HEK293 (cell line): Measurements from ENCODE around the gene CHST12.

Source experiments
- CTCF ChIA-PET: fragments of 350-600 bp; formaldehyde crosslinking; extraction: SDS; loops from one replicate; lab custom pipeline; 2021; ENCODE audit warnings: antibody characterized with exemption; lab: Yijun Ruan, JAX
- POLR2A ChIA-PET: fragments of 300-600 bp; formaldehyde crosslinking; extraction: SDS; loops from one replicate; lab custom pipeline; 2020; ENCODE audit warnings: antibody characterized with exemption, inconsistent platforms; lab: Yijun Ruan, JAX
- H3K27ac ChIP-seq: fragments of 200-500 bp; sonication (Bioruptor generic); 2 replicates; pipeline ENCODE4 v1.5.1; 2014; ENCODE audit warnings: low read depth, low read length, control low read depth, inconsistent platforms; ENCODE audit errors: extremely low read depth
- H3K36me3 ChIP-seq, 2 experiments: fragments of 200-500 bp in 1 of 2; sonication (Bioruptor generic) in 1 of 2; 1 replicate in 1 of 2; 2 replicates in 1 of 2; pipeline ENCODE4 v1.5.1; 2014 to 2017; ENCODE audit warnings: inconsistent platforms in 2 of 2, low read length in 2 of 2; ENCODE audit not compliant: control insufficient read depth in 2 of 2, insufficient read depth in 1 of 2
- H3K4me1 ChIP-seq: fragments of 200-500 bp; sonication (Bioruptor generic); 2 replicates; pipeline ENCODE4 v1.5.1; 2014; ENCODE audit warnings: mild to moderate bottlenecking, low read length, inconsistent platforms; ENCODE audit not compliant: control insufficient read depth, insufficient read depth
- H3K4me3 ChIP-seq: 2 replicates; pipeline ENCODE4 v1.5.1; 2011; ENCODE audit warnings: low read depth, mild to moderate bottlenecking, control low read depth, low read length, moderate library complexity
- H3K9me3 ChIP-seq: fragments of 200-500 bp; sonication (Bioruptor generic); 2 replicates; pipeline ENCODE4 v1.5.1; 2014; ENCODE audit warnings: low read depth, low read length, inconsistent platforms; ENCODE audit not compliant: control insufficient read depth, insufficient read depth
- HOXC10 ChIP-seq: sonication (generic); formaldehyde crosslinking; IDR thresholded peaks from 2 replicates; pipeline ENCODE4 v1.8.1; 2023; ENCODE audit warnings: mild to moderate bottlenecking, missing genetic modification reagents
- PRDM2 ChIP-seq: fragments of 450-650 bp; formaldehyde crosslinking; IDR thresholded peaks from 2 replicates; pipeline ENCODE4 v1.5.1; 2016; ENCODE audit warnings: missing biosample characterization, missing genetic modification characterization, borderline replicate concordance
- PRDM4 ChIP-seq: fragments of 450-650 bp; formaldehyde crosslinking; IDR thresholded peaks from 2 replicates; pipeline ENCODE4 v1.5.1; 2017; ENCODE audit warnings: missing biosample characterization, missing genetic modification characterization
- ZBTB26 ChIP-seq: fragments of 450-650 bp; formaldehyde crosslinking; optimal IDR thresholded peaks from 2 replicates; pipeline ENCODE3; 2016; ENCODE audit warnings: missing biosample characterization, mild to moderate bottlenecking, missing genetic modification characterization
- ZBTB8A ChIP-seq: fragments of 450-650 bp; formaldehyde crosslinking; IDR thresholded peaks from 2 replicates; pipeline ENCODE4 v1.5.1; 2016; ENCODE audit warnings: missing biosample characterization, missing genetic modification characterization
- ZFP37 ChIP-seq: fragments of 450-650 bp; formaldehyde crosslinking; IDR thresholded peaks from 2 replicates; pipeline ENCODE4 v1.5.1; 2016; ENCODE audit warnings: missing biosample characterization, missing genetic modification characterization
- ZNF202 ChIP-seq: fragments of 450-650 bp; formaldehyde crosslinking; IDR thresholded peaks from 2 replicates; pipeline ENCODE4 v1.5.1; 2016; ENCODE audit warnings: missing biosample characterization, missing genetic modification characterization, borderline replicate concordance
- ZNF221 ChIP-seq: fragments of 450-650 bp; formaldehyde crosslinking; IDR thresholded peaks from 2 replicates; pipeline ENCODE4 v1.5.1; 2017; ENCODE audit warnings: missing biosample characterization, missing genetic modification characterization, borderline replicate concordance
- ZNF223 ChIP-seq: fragments of 450-650 bp; formaldehyde crosslinking; IDR thresholded peaks from 2 replicates; pipeline ENCODE4 v1.5.1; 2016; ENCODE audit warnings: missing biosample characterization, missing genetic modification characterization
- ZNF23 ChIP-seq: fragments of 450-650 bp; formaldehyde crosslinking; IDR thresholded peaks from 2 replicates; pipeline ENCODE4 v1.5.1; 2016; ENCODE audit warnings: missing biosample characterization, missing genetic modification characterization, borderline replicate concordance
- ZNF398 ChIP-seq: fragments of 450-650 bp; formaldehyde crosslinking; IDR thresholded peaks from 2 replicates; pipeline ENCODE4 v1.5.1; 2017; ENCODE audit warnings: missing biosample characterization, missing genetic modification characterization
- ZNF555 ChIP-seq: fragments of 450-650 bp; formaldehyde crosslinking; conservative IDR thresholded peaks from 2 replicates; pipeline ENCODE4 v1.5.1; 2017; ENCODE audit warnings: missing biosample characterization, mild to moderate bottlenecking, missing genetic modification characterization, inconsistent platforms
- ZNF580 ChIP-seq: fragments of 450-650 bp; formaldehyde crosslinking; IDR thresholded peaks from 2 replicates; pipeline ENCODE4 v1.5.1; 2016; ENCODE audit warnings: missing biosample characterization, missing genetic modification characterization
- ZNF639 ChIP-seq: fragments of 450-650 bp; formaldehyde crosslinking; IDR thresholded peaks from 2 replicates; pipeline ENCODE4 v1.5.1; 2016; ENCODE audit warnings: missing biosample characterization, missing genetic modification characterization
- ZNF654 ChIP-seq: fragments of 450-650 bp; formaldehyde crosslinking; IDR thresholded peaks from 2 replicates; pipeline ENCODE4 v1.5.1; 2016; ENCODE audit warnings: low read depth, missing biosample characterization, missing genetic modification characterization
- ZNF701 ChIP-seq: fragments of 450-650 bp; formaldehyde crosslinking; IDR thresholded peaks from 2 replicates; pipeline ENCODE4 v1.5.1; 2016; ENCODE audit warnings: missing biosample characterization, missing genetic modification characterization
- ZNF776 ChIP-seq: fragments of 450-650 bp; formaldehyde crosslinking; IDR thresholded peaks from 2 replicates; pipeline ENCODE4 v1.5.0; 2017; ENCODE audit warnings: missing biosample characterization, missing genetic modification characterization, borderline replicate concordance
- ZNF792 ChIP-seq: fragments of 450-650 bp; formaldehyde crosslinking; IDR thresholded peaks from 2 replicates; pipeline ENCODE4 v1.5.1; 2016; ENCODE audit warnings: missing biosample characterization, missing genetic modification characterization
- ZXDB ChIP-seq: fragments of 450-650 bp; formaldehyde crosslinking; IDR thresholded peaks from 2 replicates; pipeline ENCODE4 v1.5.1; 2016; ENCODE audit warnings: missing biosample characterization, missing genetic modification characterization

The CHST12 gene

GRCh38 chr7:2431260-2431867, 28.0 kb downstream of the CHST12 start:
- Histone ChIP-seq H3K36me3 (peaks cover 0 to 36% of the 10 kb centered on the region in 2 experiments; a peak in 2 of 3 replicates), H3K27ac (no peak overlapping the region), H3K4me1 (no peaks in the 10 kb centered on the region; the same call in 1 of the 2 replicates), H3K9me3 (no peaks in the 10 kb centered on the region), H3K4me3 (no peak overlapping the region)
- ChIA-PET CTCF (interaction anchor here (0.7 to 1.7 kb wide), 14 partner anchors 12 to 70 kb away, joined by 3 to 9 read pairs (median 4); no protein-coding TSS in a partner anchor), POLR2A (no interaction called here)
- TF ChIP-seq ZNF654 (peak; percentile 6; the same call in 1 of the 2 replicates), ZNF639 (no peak), ZXDB (no peak), ZFP37 (no peak), ZBTB8A (tag by site-specific recombination) (no peak)

GRCh38 chr7:2432910-2433712, 29.7 kb downstream of the CHST12 start:
- peaks cover 0 to 43% of the 10 kb centered on the region in 2 experiments; a peak in 2 of 3 replicates for H3K36me3 ChIP-seq
- ChIA-PET CTCF (interaction anchor here (0.6 to 1.2 kb wide), 3 partner anchors 16 to 36 kb away, joined by 3 to 4 read pairs (median 3); no protein-coding TSS in a partner anchor), POLR2A (interaction anchor here (0.9 kb wide), 1 partner anchor 33 kb away, joined by 4 read pairs; no protein-coding TSS in a partner anchor)
- H3K4me3 ChIP-seq = no peak overlapping the region
- no peaks in the 10 kb centered on the region for H3K4me1 ChIP-seq
- no peak overlapping the region for H3K27ac ChIP-seq
- H3K9me3 ChIP-seq = no peaks in the 10 kb centered on the region
- TF ChIP-seq ZNF776 (tag by site-specific recombination) = no peak
- no peak for TF ChIP-seq HOXC10 (CRISPR knock-in tag)
- no peak for TF ChIP-seq ZNF580 (tag by site-specific recombination)
- TF ChIP-seq ZNF555 = no peak
- no peak for TF ChIP-seq ZNF792 (tag by site-specific recombination)
- TF ChIP-seq ZNF398 (tag by site-specific recombination) = no peak
- no peak for TF ChIP-seq ZBTB26 (tag by site-specific recombination)
- TF ChIP-seq ZNF202 (tag by site-specific recombination) = no peak
- no peak for TF ChIP-seq ZNF221 (tag by site-specific recombination)
- TF ChIP-seq PRDM4 = no peak
- TF ChIP-seq PRDM2 (tag by site-specific recombination) = no peak
- no peak for TF ChIP-seq ZNF223 (tag by site-specific recombination)
- no peak for TF ChIP-seq ZNF701 (tag by site-specific recombination)
- TF ChIP-seq ZNF23 = no peak
